GM20431 (cell line): Measurements from ENCODE around the gene NHLRC2.

Source experiments
- in situ Hi-C: fragments of 300-500 bp; cut with MseI, MboI; formaldehyde crosslinking; loops from one replicate; pipeline ENCODE4 v1.15.0; 2020; ENCODE audit warnings: low sequenced_read_pairs; ENCODE audit not compliant: unreplicated experiment

The NHLRC2 gene

DNA sequence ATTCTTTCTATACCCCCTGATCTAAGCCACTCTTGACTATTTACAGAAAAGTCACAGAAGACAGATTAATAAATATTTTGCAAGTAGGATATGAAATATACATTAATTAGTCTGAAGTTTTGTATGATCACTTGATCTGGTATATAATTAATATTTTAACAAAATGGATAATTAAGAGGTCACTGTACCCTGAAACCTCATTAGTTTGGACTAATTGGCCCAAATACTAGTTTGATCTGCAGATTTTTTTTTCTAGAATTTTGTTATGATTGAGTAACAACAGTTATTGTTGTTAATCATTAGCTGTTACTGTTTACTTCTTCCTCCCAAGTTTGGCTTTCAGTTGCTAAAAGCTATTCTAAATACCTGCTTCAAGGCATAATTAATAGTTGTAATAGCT is 2.7 kb downstream of the NHLRC2 start:
- in situ Hi-C loops: no loop called here

DNA sequence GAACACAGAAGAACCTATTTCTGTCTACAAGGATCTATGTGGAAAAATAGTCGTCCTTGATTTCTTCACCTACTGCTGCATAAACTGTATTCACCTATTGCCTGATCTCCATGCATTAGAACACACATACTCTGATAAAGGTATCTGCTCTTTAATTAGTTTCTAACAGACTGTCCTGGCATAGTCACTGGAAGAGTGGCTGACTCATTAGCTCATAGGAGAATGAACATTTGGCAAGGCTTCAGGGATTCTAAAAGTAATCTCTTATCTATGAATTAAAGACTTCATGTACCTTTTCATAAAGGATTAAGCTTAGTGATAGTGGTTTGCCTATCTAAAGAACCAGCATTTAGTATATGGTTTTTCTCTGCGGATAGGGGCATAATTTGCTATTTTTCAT is 4.1 kb downstream of the NHLRC2 start:
- in situ Hi-C loops: no loop called here

DNA sequence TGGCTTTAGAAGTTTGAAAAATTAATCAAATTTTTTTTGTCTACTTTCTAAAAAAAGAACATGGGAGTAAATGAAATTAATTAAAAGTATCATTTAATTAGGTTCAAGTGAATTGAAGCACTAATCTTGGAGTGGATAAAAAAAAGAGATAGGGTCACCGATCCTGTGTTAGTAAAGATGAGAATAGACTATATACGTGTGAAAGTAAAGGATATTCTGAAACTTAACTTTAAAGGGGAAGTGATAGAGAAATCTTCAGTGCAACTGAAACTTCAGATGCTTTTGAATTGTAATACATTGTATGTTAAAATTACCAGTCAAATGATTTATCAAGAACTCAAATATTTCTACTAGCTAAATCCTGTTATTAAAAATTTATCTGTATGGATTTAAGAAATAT is 4.8 kb downstream of the NHLRC2 start:
- in situ Hi-C loops: no loop called here

DNA sequence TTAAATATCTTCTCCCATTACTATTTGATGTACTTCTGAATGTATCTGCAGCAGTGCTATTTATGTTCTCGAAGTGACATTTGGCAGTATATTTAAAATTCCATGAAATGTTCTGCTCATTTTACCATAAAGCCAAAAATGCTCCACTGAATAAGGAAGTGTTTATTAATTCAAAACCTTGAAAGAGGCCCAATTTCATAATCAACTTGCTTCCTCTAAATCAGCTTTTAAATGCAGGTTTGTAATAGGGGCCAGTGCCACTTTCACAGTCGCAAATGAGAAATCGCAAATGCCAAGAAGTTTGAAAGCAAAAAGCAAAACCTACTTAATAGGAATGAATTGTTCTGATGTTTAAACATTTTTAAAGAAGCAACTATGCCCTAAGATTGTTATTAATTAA is 11.4 kb downstream of the NHLRC2 start:
- in situ Hi-C loops: no loop called here

DNA sequence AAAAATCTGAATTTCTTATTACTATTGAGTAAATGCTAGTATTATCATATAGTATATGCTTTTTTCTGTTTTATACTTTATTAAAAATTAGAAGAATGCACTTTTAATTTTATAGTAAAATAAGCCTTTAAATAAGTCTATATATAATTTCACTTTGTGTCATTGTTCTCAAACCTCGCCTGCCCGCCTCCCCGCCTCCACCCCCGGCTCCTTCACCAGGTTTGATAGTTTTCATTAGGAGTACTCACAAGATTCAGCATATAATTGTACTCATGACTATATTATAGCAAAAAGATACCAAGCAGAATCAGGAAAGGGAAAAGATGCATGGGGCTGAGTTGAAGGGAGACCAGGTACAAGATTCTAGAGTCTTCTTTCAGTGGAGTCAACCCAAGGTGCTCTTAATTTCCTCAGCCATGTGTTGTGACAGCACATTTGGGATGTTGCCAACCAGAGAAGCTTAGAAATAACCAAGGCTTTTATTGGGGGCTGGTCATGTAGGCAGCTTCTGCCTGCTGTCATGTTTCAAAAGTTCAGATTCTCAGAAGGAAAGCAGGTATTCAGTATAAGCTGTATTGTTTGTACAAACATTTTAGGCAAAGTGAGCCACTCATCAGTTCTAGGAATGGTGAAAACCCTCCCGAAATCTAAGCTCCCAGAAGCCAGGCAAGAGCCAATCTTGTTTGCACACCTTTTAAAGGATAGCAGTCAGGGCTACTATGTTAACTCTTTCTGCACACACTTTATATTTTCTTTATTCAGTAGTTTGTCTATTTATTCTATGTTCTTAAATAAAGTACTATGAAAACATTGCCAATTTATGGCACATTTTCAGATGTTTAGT is 12.3 kb downstream of the NHLRC2 start:
- in situ Hi-C loops: no loop called here

DNA sequence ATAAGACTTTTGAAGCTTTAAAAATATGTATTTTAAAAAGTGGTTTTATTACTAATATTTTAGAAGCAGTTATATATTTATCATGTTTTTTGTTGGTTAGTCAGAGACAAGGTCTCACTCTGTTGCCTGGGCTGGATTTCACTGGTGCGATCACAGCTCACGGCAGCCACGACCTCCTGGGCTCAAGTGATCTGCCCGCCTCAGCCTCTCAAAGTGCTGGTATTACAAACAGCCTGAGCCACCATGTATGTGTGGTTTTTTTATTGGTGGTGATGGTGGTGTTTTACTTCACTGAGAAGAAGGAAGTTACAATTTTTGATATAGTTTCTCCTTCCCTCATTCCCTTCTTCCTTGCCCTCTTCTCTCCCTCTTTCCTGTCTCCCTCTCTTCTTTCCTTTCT is 13.4 kb downstream of the NHLRC2 start:
- in situ Hi-C loops: no loop called here

DNA sequence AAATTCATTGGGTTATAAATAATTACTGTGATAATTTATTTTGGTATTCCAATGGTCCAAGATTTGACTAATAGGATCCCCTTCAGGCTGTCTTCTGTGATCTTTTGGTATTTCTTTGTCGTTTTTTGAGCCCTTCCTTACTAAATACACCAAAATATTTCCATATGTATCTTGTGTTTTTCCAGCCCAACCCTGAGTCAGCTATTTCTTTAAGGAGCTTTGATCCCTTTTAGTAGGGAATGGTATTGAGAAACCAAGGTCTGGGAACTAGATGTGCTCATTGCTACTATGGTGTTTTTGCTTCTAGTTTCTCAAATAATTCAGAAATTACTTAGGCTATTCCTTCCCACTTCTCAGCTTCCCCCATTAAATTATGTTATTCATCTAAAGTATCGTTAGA is 15.3 kb downstream of the NHLRC2 start:
- in situ Hi-C loops: no loop called here

DNA sequence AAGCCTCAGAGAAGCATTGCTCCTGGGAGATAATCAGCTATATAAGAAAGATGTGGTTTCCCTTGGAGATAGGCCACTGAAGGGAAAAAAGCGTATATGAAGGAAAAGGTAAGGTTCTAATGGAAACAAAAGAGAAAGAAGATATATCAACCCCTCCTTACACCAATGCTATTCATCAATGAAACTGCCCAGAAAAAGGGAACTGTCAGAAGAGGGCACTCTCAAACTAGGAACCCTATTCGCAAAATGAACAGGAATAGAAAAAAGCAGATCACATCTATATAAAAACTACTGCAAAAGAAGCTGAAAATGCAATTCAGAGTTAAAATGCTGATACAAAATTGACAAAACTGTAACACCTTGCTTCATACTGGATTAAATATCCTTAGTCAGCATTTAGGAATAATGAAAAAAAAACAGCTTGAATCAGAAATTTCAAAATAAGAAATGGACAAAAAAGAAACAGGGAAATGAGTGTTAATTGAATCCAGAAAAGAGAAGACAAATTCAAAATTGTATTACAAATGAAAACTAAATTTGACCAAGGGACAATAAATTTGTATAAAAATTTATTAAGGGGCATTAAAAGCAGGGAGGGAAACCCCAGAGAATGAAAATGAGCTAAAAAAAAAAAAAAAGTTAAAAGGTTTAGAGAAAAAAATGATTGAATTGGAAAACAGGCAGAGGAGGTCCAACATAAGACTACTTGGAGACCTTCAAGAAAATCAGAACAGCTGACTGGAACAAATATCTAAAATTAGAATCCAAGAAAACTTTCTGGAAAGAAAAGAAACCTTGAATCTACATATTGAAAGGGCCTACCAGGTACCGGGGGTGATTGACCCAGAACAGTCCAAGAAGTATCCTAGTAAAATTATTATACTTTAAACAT is 17.9 kb downstream of the NHLRC2 start:
- in situ Hi-C loops: no loop called here

DNA sequence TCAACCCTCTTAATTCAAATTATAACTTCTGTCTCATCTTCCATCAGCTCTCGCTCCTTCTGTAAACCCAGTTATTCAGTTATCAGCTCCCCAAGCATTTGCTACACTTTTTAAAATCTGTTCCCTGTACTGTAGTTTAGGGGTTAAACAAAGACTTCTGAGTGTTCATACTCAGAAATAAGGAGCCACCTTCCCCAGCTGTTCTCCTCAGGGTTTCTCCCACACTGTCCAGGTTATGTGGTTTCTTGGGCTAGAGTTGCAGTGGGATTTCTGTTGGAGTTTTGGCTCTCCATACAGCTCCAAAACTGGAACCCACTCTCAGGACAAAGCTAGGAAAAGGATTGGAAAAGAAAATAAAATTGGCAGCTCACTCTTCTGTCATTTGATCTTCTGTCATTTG is 20.8 kb downstream of the NHLRC2 start:
- in situ Hi-C loops: no loop called here

DNA sequence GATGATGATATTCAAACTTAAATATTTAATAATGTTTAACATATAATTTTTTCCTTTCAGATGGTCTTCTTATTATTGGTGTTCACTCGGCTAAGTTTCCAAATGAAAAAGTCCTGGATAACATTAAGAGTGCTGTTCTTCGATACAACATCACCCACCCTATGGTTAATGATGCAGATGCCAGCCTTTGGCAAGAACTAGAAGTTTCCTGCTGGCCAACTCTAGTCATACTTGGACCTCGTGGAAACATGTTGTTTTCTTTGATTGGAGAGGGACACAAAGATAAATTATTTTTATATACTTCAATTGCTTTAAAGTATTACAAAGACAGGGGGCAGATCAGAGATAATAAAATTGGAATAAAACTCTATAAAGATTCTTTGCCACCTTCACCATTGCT is 22.0 kb downstream of the NHLRC2 start:
- in situ Hi-C loops: no loop called here

DNA sequence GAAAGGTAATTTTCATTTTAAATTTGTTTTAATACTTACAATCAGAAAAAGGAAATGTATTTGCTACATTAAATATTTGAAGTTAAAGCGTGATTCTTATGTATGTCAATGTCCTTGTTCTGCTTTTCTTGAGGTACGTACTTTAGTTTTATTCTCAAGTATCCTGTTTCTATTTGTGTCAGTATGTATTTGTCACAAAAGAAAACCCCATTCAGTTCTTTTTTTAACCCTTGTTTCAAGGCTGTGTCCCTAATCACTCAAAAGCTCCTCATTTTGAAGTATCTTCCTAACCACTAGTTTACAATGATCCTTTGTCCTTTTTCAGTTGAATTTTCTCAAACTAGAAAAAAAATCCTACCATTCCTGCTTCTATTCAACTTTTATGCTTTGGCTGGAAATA is 25.2 kb downstream of the NHLRC2 start:
- in situ Hi-C loops: no loop called here

DNA sequence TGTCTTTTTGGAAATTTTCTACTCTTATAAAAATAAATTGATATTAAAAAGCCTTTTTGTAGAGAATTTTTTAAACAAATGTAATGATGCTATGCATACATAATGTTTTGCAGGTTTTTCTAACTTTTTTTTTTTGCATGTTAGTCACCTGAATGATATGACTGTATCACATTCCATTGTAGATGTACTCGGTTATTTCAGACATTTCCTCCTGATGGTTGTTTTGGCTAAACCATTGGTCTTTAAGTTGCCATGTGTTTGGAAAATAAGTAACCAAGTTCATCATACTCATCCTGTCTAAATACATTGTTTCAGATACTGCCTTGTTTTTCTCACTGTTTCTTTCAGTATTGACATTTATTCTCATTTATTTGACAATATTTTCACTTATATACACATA is 25.8 kb downstream of the NHLRC2 start:
- in situ Hi-C loops: no loop called here

DNA sequence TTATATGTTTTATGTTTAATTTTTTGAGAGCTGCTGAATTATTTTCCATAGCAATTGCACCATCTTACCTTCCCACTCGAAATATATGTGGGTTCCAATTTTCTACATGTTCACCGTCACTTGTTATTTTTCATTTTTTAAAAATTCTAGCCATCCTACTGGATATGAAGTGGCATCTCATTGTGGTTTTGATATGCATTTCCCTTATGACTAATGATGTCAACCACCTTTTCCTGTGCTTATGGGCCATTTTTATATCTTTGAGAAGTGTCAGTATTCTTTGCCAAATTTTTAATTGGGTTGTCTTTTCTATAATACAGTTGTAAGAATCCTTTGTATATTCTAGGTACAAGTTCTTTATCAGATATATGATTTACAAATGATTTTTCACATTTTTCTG is 27.8 kb downstream of the NHLRC2 start:
- in situ Hi-C loops: no loop called here

DNA sequence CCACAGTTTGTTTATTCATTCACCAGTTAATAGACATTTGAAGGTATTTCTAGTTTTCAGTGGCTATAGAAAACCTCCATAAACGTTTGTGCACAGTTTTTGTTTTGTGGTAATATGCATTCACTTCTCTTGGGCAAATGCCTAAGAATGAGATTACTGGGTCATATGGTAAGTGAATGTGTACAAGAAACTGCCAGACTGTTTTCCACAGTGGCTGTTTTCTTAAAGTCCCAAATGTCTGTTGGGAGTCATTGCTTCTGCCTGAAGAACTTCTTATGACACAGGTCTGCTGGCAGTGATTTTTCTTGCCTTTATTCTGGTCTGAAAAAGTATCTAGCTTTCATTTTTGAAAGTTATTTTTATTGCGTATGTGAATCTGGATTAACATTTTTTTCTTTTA is 35.5 kb downstream of the NHLRC2 start:
- in situ Hi-C loops: no loop called here

DNA sequence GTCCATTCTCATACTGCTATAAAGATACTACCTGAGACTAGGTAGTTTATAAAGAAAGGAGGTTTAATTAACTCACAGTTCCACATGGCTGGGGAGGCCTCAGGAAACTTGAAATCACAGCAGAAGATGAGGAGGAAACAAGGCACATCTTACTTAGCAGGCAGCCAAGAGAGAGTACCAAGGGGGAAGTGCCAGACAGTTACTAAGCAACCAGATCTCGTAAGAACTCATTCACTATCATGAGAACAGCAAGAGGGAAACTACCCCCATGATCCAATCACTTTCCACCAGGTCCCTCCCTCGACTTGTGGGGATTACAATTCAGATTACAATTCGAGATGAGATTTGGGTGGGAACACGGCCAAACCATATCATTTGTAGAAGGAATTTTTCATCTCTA is 36.3 kb downstream of the NHLRC2 start:
- in situ Hi-C loops: no loop called here

DNA sequence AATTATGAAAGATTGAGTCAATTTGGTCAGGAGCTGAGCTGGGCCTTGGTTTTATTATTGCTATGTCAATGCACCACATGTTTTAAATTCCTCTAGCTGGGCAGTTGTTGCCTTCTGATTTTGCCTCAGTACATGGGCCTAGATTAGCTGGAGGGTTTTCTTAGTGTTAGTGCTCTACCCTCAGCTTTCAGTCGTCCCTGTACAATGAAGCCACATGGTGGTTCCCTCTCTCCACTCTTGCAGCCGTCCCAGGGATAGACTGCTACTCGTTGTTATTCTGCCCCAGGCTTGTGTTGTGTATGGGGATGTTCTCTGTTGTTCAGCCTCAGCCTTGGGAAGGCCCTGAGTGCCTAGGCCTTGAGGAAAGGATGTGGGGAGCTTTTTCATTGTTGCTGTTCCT is 37.0 kb downstream of the NHLRC2 start:
- in situ Hi-C loops: no loop called here

DNA sequence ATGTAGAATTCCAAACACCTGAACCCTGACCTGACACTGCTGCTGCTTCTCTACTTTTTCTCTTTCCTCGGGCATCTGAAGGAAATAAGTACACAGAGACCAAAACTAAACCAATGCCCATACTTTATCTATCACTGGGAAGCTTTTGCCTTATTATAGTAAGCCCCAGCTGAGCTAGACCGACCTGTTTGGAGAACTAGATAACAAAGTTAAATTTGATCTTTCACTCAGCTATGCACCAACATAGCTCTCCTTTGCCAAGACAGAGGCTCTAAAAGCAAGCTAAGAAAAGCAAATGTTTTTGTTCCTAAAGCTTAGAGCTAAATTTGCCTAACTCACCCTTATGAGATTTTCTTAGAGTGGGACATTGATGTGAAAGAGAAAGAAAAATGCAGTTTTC is 39.1 kb downstream of the NHLRC2 start:
- in situ Hi-C loops: no loop called here

DNA sequence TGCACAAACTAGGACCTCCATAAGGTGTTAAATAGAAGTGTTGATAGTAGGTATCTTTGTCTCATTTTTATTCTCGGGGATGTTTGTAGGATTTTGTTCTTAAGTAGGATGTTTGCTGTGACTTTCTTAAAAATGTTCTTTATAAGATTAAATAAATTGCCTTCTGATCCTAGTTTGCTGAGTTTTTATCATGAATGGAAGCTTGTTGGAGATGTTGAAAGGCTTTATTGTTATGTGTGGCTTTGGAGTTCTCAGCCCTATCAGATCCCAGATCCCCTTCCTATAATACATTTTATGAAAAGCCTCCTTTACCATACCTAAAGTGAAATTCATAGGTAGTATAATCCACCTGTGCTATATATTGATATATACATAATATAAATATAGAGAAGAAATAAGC is 40.1 kb downstream of the NHLRC2 start:
- in situ Hi-C loops: no loop called here

DNA sequence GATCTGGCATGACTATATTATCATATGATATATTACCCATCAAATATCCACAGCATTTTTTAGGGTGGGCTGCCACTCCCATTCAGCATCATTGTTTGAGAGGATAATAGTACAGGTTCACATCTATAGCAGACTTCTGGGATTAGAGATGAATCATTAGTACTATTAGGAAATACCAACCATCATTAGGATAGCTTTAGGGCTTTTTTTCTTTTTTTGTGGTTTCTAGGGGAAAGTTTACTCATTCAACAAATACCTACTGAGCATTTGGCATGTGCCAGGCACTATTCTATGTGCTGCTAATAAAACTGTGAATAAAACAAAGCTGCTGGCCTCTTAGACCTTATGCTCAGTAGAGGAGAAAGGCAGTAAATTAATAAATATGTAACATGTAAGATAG is 40.6 kb downstream of the NHLRC2 start:
- in situ Hi-C loops: no loop called here

DNA sequence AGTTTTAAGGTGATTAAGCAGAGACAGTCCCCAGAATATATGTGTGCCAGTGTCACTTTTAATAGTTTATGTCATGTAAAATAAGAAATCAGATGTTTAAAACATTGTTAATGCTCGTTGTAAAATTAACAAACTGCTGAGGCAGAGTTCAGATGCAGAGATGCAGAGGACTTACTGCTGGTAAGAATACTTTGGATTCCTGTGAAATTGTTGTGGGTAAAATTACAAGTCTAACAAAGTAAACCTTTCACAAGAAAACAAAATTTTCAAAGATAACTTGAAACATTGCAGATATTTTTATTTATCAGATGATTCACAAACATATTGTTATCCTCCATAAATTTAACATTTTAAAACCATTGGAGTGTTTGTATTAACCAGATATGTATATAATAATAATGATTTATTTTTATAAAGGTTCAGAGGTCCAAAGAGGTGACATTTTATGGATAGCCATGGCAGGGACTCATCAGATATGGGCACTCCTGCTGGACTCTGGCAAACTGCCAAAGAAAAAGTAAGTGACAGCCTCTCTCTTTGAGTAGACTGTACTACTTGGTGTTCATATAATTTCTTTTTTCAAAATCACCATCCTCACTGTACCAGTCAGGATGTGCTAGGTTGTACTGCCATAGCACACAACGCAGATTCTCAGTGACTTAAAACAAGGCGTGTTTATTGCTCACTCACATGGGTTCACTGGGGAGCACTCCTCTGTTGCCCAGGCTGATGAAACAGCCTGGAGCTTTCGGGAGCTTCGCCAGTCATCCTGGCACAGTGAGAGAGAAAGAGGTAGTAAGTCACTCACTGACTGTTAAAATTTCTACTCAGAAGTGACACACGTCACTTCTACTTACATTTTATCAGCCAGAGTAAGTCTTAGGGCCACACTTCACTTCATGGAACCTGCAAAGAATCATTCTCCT is 43.5 kb downstream of the NHLRC2 start:
- in situ Hi-C loops: no loop called here
